ENCODE measurements around the gene EDA2R. TPM values are rescaled to one million over a fixed set of nuclear protein-coding genes. Genes with fewer than 3 reads are reported as not detected.
A peak's percentile ranks its signal among the peaks of the same experiment; 100 is the strongest.

The EDA2R gene, protein sequence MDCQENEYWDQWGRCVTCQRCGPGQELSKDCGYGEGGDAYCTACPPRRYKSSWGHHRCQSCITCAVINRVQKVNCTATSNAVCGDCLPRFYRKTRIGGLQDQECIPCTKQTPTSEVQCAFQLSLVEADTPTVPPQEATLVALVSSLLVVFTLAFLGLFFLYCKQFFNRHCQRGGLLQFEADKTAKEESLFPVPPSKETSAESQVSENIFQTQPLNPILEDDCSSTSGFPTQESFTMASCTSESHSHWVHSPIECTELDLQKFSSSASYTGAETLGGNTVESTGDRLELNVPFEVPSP
- total RNA-seq (2014; rRNA removed; shearing (Covaris generic)), result 9.7 and 10.9 TPM in 2 replicates

DNA sequence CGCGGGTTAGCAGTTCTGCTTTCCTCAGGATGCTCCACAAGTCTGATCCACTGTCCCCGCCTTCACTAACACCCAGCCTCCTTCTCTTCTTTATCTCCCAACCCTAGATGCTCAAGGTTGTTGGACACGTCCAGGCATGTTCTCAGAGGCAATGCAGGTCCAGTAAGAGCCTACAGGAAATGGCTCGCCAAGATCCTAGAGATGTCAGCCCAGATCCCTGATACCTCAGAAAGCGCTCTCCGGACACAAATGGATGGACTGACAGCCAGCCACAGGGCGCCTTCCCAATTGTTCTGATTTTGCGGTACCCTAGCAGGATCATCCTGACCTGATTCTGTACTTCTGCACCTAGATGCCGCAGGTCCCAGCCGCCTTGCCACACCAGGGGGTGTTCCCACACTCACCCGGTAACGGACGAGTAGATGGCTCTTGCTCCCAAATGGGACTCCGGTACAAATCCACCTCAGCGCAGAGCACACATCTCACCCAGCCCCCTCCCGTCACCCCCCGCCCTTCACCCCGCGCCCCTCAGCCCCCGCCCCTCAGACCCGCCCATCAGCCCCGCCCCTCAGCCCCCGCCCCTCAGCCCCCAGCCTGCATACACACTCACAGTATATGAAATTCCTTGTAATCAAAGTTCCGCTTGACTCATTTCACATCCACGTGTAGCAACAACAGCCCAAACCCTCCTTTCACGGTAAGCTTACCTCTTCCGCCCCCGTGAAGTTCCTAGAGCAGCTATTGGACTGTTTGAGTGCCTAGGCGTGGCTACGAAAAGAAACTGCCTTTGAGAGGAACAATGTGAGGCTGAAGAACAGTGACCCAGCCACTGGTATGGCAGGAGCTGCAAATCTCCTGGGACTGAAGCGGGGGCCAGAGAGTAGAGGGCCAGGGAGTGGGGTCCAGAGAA is at the start of gene EDA2R:
Gene EDA2R (minus strand): TSS at position 488 of the 910 bp plus-strand sequence. CDS start 23,058 bp downstream, outside the sequence.
- DNase-seq (ENCODE audit: low spot score), result peak; percentile 87

DNA sequence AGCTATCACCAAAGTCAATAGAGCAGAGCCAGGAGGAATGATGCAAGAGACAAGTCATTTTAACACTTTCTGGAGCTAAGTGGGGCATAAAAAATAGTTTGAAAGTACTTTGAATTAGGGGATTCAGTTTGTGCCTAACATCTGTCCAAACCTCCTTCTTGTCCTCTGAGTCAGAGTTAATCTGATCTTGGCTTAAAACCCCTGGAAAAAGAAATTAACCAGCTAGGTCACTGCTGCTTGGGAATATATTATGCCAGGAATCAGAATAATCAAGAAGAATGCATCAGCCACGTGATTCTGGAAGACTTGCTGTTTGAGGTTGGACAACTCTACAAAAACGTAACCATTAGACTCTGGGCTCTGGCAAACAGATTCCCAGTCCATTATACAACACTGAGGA is 45.3 kb upstream of the EDA2R start:
- DNase-seq (ENCODE audit: low spot score), result no peak

DNA sequence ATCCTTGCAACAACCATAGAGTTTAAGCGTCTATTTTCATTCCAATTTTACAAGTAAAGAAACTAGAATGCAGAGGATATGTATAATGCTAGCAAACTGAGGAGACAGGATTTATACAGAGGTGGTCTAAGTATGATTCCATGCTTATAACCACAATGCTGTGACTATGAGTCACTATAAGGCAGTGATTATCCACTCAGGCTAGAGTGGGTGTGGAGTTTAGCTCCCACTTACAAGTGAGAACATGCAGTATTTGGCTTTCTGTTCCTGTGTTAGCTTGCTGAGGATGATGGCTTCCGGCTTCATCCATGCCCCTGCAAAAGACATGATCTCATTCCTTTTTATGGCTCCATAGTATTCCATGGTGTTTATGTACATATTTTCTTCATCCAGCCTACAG is 41.6 kb upstream of the EDA2R start:
- DNase-seq (ENCODE audit: low spot score), result no peak

DNA sequence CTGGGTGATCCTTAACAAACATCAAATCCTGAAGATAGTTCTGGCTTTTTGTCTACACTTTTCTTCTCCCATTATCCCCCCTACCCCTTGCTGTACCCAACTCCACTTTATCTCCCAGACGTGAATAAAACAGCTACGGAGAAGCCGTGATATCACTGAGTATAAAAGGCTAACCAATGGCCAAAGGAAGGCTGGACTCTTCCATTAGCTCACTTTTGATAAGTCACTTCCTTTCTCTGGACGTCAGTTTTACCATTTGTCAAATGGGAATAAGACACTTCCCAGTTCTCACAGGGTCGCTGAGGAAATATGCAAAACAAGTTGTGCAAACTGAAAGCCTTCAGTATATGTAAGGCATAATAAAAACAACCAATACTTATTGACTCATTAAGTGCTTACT is 38.6 kb upstream of the EDA2R start:
- peak; percentile 10 for DNase-seq (ENCODE audit: low spot score)

DNA sequence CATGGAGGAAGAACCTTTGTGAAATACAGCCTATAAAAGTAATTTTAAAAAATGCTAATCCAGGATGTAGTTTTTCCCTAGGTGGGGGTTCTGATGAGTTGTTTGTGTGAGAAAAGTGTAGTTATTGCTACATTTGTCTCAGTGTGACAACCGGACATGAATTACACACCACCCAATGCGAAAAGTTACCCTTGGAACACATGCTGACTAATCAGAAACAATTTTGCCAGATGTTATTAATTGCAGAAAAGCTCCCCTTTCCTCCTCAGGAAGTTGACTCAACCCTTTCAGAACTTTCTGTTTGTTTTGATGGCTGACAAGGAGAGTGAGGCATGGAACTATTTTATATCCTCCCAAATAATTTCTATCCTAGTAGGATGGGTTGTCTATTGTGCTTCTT is 38.1 kb upstream of the EDA2R start:
- peak; percentile 72 for DNase-seq (ENCODE audit: low spot score)

DNA sequence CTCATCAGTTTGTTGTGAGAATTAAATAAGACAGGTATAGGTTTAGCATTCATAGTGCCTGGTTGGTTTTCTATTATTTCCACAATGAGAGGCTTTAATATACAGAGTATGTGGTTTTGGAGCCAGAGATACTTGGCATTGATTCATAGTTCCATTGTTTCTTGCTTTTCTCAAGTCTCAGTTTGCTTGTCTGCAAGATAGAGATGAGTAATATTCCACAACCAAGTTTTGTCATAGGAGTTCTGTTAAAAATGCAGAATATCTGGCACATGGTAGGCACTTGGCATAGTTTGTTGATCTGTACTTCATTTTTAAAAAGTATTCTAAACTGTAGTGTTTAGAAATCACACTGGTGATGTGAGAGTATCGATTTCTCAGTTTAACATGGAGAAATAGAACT is 37.5 kb upstream of the EDA2R start:
- DNase-seq (ENCODE audit: low spot score), result peak; percentile 26

DNA sequence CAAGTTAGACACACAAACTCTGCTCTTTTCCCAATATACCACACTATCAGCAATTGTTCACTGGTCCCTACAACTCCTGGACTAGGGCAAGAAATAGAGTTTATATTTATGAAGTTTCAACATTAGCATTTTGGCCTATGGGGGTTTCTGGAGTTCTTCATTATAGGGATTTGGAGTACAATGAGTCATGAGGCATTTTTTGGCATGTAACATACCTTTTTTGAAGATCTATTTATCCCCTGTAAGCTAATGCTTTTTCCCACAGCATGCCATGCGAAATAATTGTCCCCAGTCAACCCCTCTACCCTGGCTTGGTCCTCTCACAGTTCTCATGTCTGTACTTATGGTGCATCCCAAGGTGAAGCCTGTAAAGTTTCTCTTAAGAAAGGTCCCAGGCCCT is 36.7 kb upstream of the EDA2R start:
- no peak for DNase-seq (ENCODE audit: low spot score)

DNA sequence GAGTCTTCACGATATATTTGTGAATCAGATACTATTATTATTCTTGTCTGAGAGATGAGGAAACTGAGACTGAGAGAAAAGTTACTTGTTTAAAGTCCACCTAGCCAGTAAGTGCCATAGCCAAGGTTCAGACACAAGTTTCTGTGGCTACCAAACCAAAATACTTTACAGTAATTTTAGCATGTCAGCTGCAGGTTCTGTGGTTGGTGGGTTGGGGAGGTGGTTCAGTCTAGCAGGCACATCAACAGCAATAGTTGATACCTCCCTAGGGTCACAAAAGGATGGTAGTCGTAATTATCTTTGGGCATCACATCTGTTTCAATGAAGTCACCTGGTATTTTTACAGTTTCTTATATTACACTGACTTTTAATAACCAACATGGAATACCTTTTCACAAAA is 35.6 kb upstream of the EDA2R start:
- no peak for DNase-seq (ENCODE audit: low spot score)

DNA sequence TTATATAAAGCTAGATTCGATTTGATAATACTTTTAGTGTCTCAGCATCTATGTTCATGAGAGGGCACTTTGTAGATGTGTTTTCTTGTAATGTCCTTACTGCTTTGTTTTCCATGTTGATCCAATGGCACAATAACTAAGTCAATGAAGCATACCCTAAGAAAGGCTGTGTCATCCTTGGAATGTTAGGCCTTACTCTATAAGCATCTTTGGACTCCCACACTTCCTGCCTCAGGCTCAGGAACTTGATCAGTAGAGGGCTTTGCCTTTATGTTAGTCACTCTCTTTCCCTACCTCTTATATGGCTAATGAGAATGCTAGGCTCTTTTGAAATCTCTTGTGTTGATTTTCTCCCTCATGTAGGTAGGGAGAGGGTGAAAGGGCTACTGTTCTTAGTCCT is 33.2 kb upstream of the EDA2R start:
- DNase-seq (ENCODE audit: low spot score), result no peak

DNA sequence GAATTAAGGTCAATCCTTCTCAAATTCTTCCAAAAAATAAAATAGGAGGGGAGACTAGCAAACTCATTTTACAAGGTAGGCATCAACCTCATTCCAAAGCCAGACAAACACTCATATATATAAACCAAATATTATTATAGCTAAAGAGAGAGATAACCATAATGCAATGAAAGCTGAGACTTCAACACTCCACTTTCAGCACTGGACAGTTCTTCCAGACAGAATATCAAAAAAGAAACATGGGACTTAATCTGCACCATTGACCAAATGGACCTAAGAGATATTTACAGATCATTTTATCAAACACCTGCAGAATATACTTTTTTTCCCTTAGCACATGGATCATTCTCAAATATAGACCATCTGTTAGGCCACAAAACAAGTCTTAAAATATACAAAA is 15.5 kb upstream of the EDA2R start:
- DNase-seq (ENCODE audit: low spot score), result no peak

DNA sequence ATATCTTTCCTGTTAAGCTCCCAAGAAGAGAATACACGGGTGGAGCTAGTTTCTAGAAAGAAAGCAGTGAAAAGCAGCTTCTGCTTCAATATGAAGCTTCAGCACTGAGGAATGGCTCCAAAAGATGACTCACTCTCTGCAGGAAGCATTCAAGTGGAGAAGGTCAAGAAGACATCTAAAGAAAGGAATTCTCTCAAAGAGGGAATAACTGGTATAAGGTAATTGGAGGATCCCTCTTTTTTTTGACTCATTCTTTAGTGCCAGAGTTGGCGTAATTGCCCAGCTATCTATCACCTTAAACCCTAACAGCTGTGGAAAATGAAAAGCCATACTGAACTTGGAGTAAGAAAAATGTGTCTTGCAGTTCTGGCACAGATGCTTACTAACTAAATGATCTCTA is 3.5 kb downstream of the EDA2R start:
- peak; percentile 89 for DNase-seq (ENCODE audit: low spot score)

DNA sequence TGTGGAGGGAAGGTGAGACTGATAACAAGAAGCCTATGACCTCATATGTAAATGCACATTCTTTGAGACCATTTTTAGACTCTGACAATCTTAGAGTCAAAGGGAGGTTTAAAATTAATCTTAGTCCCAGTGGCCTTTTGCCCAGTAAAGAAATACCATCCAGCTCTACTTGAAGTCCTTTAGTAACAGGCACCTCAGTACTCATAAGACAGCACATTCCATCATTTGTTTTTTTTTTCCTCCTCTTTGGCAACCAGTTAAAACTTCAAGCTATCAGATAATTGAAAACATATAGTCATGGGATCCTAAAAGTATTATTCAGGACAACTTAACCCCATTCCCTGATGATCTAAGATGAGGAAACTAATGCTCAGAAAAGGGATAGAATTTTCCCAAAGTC is 4.6 kb downstream of the EDA2R start:
- DNase-seq (ENCODE audit: low spot score), result no peak

DNA sequence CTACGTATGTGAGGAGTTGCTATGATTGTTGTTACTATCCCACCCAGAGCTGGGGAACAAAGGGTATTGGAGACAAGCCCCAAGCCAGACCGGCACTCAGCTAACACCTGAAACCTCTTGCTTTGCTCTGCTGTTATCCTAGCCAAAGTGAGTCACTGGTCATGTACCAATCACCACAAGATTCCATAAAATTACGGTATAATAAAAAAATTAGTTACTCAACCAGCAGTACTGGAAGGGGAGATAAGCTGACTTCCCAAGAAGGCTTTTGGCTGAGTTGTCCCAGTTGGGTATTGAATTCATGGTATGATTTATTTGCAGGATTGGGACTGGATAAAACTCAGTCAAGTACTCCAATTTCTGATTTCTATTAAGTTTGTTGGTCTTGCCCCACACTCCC is 5.3 kb downstream of the EDA2R start:
- DNase-seq (ENCODE audit: low spot score), result peak; percentile 55

DNA sequence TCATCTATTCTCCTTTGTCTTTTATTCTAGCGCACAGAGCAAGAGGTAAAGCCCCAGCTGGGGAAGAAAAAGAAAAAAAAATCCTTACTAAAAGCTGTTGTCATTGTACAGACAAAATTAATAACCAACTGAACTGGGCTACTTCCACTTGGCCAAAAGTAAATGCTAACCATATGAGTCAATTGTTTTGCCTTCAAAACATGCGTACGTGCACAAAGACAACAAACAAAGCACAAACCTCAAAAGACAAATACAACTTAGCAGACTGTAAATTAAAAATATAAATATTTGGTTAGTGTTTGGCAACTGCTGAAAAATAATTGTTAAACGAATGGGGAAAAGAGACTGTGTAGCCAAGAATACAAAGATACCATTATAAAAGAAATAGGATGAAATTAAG is 5.9 kb downstream of the EDA2R start:
- no peak for DNase-seq (ENCODE audit: low spot score)

DNA sequence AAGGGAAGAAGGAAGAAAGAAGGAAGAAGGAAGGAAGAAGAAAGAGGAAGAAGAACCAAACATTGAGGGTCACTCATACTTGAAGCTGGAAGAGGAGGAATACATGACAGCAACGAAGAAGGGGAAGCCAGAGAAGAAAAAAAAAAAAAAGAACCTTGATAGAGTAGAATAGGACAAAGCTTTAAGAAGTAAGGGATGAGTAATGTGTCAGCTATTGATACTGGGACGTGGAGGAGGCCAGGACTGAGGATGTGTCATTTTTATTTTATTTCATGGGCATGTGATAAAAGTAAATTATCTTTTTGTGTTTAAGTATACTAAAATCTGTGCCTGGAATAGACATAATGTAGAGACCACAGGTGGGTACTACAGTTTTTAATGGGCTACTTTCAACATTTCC is 6.4 kb downstream of the EDA2R start:
- DNase-seq (ENCODE audit: low spot score), result no peak

DNA sequence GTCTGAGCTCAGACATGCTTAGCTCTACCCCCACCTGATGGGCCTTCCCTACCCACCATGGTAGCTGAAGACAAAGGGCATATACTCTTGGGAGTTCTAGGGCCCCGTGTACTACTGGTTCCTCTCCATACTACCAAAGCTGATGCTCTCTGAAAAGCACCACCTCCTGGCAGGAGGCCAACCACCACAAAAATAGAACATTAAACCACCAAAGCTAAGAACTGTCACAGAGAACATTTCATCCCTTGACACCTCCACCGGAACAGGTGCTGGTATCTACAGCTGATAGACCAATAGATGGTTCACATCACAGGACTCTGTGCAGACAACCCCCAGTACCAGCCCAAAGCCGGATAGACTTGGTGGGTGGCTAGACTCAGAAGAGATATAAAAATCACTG is 13.4 kb downstream of the EDA2R start:
- DNase-seq (ENCODE audit: low spot score), result no peak

DNA sequence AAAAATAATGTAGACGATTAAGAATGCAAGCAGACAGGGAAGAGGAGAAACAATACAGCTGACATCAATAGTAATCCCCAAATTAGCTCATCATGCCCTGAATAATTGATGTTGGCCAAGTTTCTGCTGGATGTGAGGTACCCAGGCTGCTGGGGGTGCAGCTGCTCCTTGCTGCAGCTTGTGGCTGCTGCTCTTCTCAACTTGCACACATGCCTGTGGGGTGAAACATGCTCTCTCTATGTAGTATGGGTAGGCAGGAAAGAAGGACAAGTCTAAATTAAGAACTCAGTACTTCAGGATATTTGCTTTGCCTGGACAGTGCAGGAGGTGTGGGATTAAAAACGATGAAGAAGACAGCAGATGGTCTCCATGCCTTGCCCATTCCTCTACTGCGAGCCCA is 16.7 kb downstream of the EDA2R start:
- DNase-seq (ENCODE audit: low spot score), result no peak

DNA sequence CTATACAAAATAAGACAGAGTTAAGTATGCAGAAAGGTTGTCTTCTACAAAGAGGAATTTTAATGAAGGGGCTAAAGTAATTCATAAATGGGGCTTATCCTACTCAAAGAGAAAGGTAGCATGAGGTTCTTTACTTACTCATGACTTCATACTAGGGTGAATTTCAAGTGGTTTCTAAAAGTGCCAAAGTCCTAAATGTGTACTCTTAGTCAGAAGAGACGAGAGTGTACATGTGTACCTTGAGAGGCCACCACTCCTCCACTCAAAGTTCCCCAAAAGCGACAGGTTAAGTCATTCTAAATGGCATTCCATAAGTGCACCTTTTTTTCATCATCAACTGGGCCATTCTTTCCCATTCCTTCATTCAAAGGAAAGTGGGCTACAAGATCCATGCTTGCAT is 21.9 kb downstream of the EDA2R start:
- no peak for DNase-seq (ENCODE audit: low spot score)

DNA sequence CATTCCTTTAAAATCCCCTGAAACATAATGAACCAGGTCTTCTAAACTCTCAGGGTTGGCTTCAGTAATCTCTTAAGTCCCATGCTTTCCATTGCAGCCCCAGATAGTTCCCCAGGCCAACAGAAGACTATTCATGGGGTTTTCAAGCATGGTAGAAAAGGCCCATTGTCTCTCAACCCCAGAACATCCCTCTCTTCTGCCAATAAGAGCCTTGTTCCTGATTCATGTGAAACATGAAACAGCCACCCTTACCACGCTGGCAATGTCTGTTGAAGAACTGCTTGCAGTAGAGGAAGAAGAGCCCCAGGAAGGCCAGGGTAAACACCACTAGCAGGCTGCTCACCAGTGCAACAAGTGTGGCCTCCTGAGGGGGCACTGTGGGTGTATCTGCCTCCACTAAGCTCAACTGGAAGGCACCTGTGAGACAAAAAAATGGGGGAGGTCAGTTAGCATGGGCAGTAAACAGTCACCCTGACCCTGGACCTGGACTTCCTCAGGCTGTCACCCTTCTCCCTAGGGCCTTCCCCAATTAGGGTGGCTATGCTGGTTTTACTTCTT is 36.4 kb downstream of the EDA2R start:
- no peak for DNase-seq (ENCODE audit: low spot score)

DNA sequence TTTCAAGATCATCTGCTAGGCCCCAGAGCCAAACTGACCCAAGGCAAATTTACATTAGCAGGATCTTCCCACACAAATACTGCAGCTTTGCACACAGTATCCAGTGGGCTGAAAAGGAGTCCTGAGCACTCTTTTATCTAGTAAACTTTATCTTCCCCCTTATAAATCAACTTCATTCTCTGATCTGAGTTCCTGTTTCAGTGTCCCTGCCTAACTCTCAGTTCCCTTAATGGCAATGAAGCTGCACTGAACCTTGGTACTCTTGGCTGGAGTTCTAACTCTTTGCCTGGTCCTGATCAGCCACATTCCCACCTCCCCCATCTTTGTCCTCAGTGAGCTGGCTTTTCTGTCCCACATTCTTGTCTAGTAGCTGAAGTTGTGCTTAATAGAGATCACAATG is 37.4 kb downstream of the EDA2R start:
- no peak for DNase-seq (ENCODE audit: low spot score)

DNA sequence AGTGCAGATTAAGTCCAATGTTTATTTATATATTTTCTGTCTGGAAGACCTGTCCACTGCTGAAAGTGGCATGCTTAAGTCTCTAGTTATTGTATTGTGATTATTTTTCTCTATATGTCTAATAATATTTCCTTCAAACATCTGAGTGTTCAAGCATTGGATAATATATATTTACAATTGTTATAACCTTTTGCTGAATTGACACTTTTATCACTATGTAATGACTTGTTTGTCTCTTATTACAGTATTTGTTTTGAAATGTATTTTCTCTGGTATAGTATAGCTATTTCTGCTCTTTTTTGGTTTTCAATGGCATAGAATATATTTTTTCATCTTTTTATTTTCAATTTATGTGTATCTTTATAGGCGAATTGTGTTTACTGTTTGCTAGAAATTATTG is 59.7 kb downstream of the EDA2R start:
- no peak for DNase-seq (ENCODE audit: low spot score)

DNA sequence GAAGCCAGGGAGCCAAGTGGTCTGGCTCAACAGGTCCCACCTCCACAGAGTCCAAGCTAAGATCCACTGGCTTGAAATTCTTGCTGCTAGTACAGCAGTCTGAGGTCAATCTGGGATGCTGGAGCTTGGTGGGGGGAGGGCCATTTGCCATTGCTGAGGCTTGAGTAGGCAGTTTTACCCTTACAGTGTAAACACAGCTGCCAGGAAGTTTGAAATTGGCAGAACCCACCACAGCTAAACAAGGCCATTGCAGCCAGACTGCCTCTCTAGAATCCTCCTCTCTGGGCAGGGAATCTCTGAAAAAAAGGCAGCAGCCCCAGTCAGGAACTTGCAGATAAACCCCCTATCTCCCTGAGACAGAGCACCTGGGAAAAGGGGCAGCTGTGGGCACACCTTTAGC is 84.9 kb downstream of the EDA2R start:
- DNase-seq (ENCODE audit: low spot score), result no peak

DNA sequence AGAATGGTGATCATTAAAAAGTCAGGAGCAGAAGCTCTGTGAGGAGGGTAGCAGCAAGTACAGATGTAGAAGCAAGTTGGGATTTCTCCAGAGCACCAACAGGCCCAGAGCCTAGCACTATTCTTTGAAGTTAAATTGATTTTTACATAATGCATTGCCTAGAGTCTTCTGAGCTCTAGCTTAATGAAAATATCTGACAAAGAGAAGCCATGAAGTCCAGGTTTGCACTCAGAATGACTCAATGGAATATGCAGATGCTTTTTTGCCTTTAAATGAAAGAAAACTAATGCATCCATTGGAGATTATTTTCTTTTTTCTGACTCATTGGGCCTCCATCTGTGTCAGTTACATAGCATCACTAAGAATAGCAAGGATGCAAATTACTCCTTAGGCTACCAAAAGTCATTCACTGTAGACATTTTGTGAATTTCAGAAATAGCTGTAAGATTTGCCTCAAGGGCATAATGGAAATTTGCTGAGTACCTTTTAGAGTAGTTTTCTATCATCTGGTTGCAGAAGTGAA is 91.0 kb downstream of the EDA2R start:
- no peak for DNase-seq (ENCODE audit: low spot score)

All from A172 (cell line).